GM19467 (cell line): ENCODE data around the gene PMEPA1.

Source experiments
- ATAC-seq: cut with Tn5 transposase; IDR thresholded peaks from one replicate; pipeline ENCODE4 v1.9.1; 2021; ENCODE audit warnings: mild to moderate bottlenecking, moderate library complexity; ENCODE audit not compliant: unreplicated experiment

Gene PMEPA1

GRCh38 chr20:57664924-57665588, 44.8 kb downstream of the PMEPA1 start:
- ATAC-seq = no peak

- ATAC-seq = no peak
Observed at GRCh38 chr20:57664476-57664875, 45.3 kb downstream of the PMEPA1 start.

GRCh38 chr20:57663681-57664451, 45.9 kb downstream of the PMEPA1 start:
- no peak for ATAC-seq

- ATAC-seq = no peak
Observed at GRCh38 chr20:57663241-57663640, 46.6 kb downstream of the PMEPA1 start.

GRCh38 chr20:57662456-57663240, 47.2 kb downstream of the PMEPA1 start:
- ATAC-seq = no peak

GRCh38 chr20:57661746-57662455, 47.9 kb downstream of the PMEPA1 start:
- ATAC-seq = no peak

- ATAC-seq = no peak
Observed at GRCh38 chr20:57660922-57661745, 48.7 kb downstream of the PMEPA1 start.

- no peak for ATAC-seq
Observed at GRCh38 chr20:57660181-57660921, 49.5 kb downstream of the PMEPA1 start.

GRCh38 chr20:57659517-57660180, 50.2 kb downstream of the PMEPA1 start:
- no peak for ATAC-seq

GRCh38 chr20:57658833-57659516, 50.8 kb downstream of the PMEPA1 start:
- no peak for ATAC-seq

GRCh38 chr20:57658447-57658832, 51.4 kb downstream of the PMEPA1 start:
- ATAC-seq = no peak

- no peak for ATAC-seq
Observed at GRCh38 chr20:57657535-57658446, 52.0 kb downstream of the PMEPA1 start.

- no peak for ATAC-seq
Observed at GRCh38 chr20:57656821-57657534, 52.8 kb downstream of the PMEPA1 start.

GRCh38 chr20:57656252-57656820, 53.5 kb downstream of the PMEPA1 start:
- ATAC-seq = no peak

- ATAC-seq = no peak
Observed at GRCh38 chr20:57655809-57656155, 54.0 kb downstream of the PMEPA1 start.

GRCh38 chr20:57654998-57655808, 54.6 kb downstream of the PMEPA1 start:
- no peak for ATAC-seq
